ENCODE results near the gene CTXN1. TPM values are rescaled to one million over a fixed set of nuclear protein-coding genes. Genes with fewer than 3 reads are reported as not detected.

CTXN1 gene
- total RNA-seq, 2 donors from 2014 or later, result 5.0 to 37.1 TPM

GRCh38 chr19:7911508-7912143 is 14.3 kb downstream of the CTXN1 start:
- intact Hi-C loops (cut with DNase I), result no loop called here
- no peak for DNase-seq (ENCODE audit: low spot score)
- H3K27me3 ChIP-seq (replicated peaks; ENCODE audit: insufficient read depth), result no peaks in the 10 kb centered on the region
- H3K4me3 ChIP-seq, result no peak overlapping the region
- H3K27ac ChIP-seq, result no peak overlapping the region
- H3K9me3 ChIP-seq, result no peaks in the 10 kb centered on the region
- WGBS, result 92% methylated on average over 17 of the region's 18 CpGs
- peaks cover 11 to 27% of the 10 kb centered on the region in 2 donors for H3K36me3 ChIP-seq
- H3K4me1 ChIP-seq (replicated peaks), result no peaks in the 10 kb centered on the region
- TF ChIP-seq POLR2A (IDR thresholded peaks at IDR 0.05) (no peak), POLR2AphosphoS5 (IDR thresholded peaks at IDR 0.05) (no peak)
- TF ChIP-seq, protein P1, sequence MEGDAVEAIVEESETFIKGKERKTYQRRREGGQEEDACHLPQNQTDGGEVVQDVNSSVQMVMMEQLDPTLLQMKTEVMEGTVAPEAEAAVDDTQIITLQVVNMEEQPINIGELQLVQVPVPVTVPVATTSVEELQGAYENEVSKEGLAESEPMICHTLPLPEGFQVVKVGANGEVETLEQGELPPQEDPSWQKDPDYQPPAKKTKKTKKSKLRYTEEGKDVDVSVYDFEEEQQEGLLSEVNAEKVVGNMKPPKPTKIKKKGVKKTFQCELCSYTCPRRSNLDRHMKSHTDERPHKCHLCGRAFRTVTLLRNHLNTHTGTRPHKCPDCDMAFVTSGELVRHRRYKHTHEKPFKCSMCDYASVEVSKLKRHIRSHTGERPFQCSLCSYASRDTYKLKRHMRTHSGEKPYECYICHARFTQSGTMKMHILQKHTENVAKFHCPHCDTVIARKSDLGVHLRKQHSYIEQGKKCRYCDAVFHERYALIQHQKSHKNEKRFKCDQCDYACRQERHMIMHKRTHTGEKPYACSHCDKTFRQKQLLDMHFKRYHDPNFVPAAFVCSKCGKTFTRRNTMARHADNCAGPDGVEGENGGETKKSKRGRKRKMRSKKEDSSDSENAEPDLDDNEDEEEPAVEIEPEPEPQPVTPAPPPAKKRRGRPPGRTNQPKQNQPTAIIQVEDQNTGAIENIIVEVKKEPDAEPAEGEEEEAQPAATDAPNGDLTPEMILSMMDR (IDR thresholded peaks at IDR 0.05), result no peak

DNA sequence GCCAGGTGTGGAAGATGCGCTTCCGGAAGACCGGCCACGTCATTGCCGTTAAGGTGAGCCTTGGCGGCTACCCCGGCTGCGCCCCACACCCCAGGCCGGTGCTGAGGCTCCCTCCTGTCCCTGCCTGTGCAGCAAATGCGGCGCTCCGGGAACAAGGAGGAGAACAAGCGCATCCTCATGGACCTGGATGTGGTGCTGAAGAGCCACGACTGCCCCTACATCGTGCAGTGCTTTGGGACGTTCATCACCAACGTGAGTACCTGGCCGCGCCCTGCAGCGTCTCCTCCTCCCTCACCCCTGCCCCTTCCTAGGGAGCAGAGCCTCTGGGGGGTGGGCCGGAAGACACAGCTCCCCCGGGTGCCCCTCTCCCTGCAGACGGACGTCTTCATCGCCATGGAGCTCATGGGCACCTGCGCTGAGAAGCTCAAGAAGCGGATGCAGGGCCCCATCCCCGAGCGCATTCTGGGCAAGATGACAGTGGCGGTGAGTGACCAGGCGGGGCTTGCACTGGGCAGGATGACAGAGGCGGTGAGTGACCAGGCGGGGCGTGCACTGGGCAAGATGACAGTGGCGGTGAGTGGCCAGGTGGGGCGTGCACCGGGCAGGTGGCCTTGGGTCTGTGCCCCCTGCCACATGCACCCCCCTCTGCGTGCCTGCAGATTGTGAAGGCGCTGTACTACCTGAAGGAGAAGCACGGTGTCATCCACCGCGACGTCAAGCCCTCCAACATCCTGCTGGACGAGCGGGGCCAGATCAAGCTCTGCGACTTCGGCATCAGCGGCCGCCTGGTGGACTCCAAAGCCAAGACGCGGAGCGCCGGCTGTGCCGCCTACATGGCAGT is 15.4 kb downstream of the CTXN1 start:
- Histone ChIP-seq H3K27ac (no peak overlapping the region), H3K4me3 (no peak overlapping the region), H3K36me3 (peaks cover 11 to 27% of the 10 kb centered on the region in 2 donors), H3K9me3 (no peaks in the 10 kb centered on the region), H3K27me3 (replicated peaks; ENCODE audit: insufficient read depth) (no peaks in the 10 kb centered on the region), H3K4me1 (replicated peaks) (peaks cover under 1% of the 10 kb centered on the region)
- DNase-seq (ENCODE audit: low spot score), result no peak
- intact Hi-C loops (cut with DNase I), result no loop called here
- TF ChIP-seq, protein P1 (IDR thresholded peaks at IDR 0.05), result no peak
- no peak for TF ChIP-seq POLR2A (IDR thresholded peaks at IDR 0.05)
- TF ChIP-seq POLR2AphosphoS5 (IDR thresholded peaks at IDR 0.05), result no peak
- 87% methylated on average over 54 of the region's 54 CpGs for WGBS

GRCh38 chr19:7909471-7910067 is 16.4 kb downstream of the CTXN1 start:
- intact Hi-C loops (cut with DNase I), result no loop called here
- no peaks in the 10 kb centered on the region for H3K9me3 ChIP-seq

GRCh38 chr19:7908742-7909461 is 17.0 kb downstream of the CTXN1 start:
- Histone ChIP-seq H3K27ac (no peak overlapping the region), H3K4me1 (replicated peaks) (peaks cover 12% of the 10 kb centered on the region), H3K27me3 (replicated peaks; ENCODE audit: insufficient read depth) (no peaks in the 10 kb centered on the region), H3K4me3 (no peak overlapping the region), H3K36me3 (peaks cover 11 to 27% of the 10 kb centered on the region in 2 donors), H3K9me3 (no peaks in the 10 kb centered on the region)
- intact Hi-C loops (cut with DNase I), result no loop called here
- TF ChIP-seq, protein P1 (IDR thresholded peaks at IDR 0.05), result no peak
- TF ChIP-seq POLR2A (IDR thresholded peaks at IDR 0.05), result no peak
- no peak for TF ChIP-seq POLR2AphosphoS5 (IDR thresholded peaks at IDR 0.05)
- 82% methylated on average over 17 of the region's 19 CpGs for WGBS
- DNase-seq (ENCODE audit: low spot score), result no peak

More at GRCh38 chr19:7909471-7910067, 16.4 kb downstream of the CTXN1 start:
- no peak for TF ChIP-seq POLR2A (IDR thresholded peaks at IDR 0.05)
- TF ChIP-seq, protein P1 (IDR thresholded peaks at IDR 0.05), result no peak
- no peak for TF ChIP-seq POLR2AphosphoS5 (IDR thresholded peaks at IDR 0.05)
- H3K27me3 ChIP-seq (replicated peaks; ENCODE audit: insufficient read depth), result no peaks in the 10 kb centered on the region
- peaks cover 10% of the 10 kb centered on the region for H3K4me1 ChIP-seq (replicated peaks)
- no peak for DNase-seq (ENCODE audit: low spot score)
- no peak overlapping the region for H3K27ac ChIP-seq
- H3K36me3 ChIP-seq, result peaks cover 11 to 27% of the 10 kb centered on the region in 2 donors
- no peak overlapping the region for H3K4me3 ChIP-seq
- 92% methylated on average over 21 of the region's 21 CpGs for WGBS

All from prostate gland (tissue), 2 donors.